Eye (tissue), 1 donor: ENCODE data around the gene SEL1L3.

Source experiments
- DNase-seq: peaks from one replicate; pipeline ENCODE4 v3.0.0-alpha.2; 2015

Gene SEL1L3

DNA sequence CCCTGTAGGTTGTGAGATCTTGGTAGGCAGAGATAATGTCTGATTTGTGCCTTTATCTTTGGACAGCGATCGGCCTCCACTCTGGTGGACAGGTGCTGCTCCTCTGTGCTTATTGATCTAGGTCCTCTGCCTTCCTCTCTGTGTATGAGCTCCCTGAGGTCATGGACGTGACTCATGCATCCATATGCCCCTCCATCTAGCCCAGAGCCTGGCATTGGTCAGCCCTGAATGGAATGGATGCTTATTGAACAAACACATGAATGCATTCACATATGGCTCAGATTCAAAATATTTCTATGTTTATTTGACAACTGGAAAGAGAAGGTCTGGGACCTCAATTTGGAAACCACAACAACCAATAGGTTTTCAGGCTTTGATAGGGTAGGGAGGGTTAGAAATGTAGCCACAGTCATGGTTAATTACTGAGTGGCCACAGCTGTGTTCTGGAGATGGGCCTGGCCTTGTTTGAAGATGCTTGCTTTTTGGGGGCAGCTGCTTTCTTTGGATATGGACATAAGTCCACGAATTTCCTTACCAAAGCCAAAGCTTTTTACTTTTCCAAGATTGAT lies 76.2 kb downstream of the SEL1L3 start:
- no peak for DNase-seq

- no peak for DNase-seq
Measured at GRCh38 chr4:25783943-25784342, 78.8 kb downstream of the SEL1L3 start.

DNA sequence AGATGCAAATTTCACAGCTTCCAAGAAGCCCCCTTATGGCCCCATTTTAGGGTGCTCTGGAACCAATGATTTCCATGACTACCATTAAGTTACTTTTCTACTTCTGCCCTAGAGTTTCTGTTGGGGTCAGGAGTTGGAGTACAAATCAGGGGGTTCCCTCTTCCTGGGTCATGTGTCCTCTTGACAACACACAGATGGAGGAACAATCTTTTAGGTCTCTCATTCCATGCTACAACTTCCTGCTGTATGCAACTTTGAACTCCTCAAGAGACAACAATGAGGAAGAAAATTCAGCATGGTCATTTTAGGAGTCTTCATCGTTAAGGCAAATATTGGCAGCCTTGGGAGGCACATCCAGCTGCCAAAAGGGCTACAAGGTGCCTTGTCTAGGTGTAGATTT lies 79.7 kb downstream of the SEL1L3 start:
- DNase-seq = no peak

DNA sequence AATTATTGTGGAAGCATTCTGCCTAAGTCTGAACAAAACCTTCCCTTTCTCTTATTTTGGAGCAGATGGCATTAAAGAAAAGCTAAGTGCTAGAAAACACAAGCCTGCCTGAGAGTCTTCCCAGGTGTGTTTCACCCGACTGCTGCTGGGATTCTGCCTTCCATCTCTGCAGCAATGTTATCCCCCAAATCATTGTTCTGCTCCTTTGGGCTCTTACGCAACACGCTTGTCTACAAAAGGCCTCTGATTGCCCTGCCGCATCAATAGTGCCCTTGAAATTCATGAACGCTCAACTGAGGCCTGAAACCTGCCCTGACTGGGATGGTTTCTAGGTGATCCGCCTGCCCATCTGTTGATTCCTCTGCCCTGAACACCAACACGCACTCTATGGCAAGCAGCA lies 80.3 kb downstream of the SEL1L3 start:
- no peak for DNase-seq

GRCh38 chr4:25779021-25779420 lies 83.8 kb downstream of the SEL1L3 start:
- DNase-seq = no peak

GRCh38 chr4:25776795-25777194 lies 86.0 kb downstream of the SEL1L3 start:
- DNase-seq = no peak

- DNase-seq = no peak
Measured at GRCh38 chr4:25775166-25775565, 87.6 kb downstream of the SEL1L3 start.

- DNase-seq = no peak
Measured at GRCh38 chr4:25773358-25773757, 89.4 kb downstream of the SEL1L3 start.

DNA sequence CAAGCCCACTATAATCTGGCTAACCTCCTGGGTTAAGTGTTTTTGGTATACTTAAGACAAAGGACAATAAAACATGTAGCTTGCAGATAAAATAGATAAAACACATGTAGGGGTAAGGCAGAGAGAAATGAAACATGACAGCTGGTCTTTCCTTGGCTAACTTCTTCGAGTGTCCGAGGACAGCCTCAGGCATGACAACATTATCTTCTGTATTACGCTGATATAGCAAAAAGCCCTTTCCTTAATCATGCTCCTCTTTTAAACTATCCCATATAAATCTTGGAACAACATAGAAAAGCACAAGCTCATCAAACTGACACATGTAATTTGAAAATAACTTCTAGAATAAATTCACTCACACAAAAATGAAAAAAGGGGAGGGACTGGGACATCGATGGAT lies 91.1 kb downstream of the SEL1L3 start:
- no peak for DNase-seq

GRCh38 chr4:25770847-25771246 lies 91.9 kb downstream of the SEL1L3 start:
- DNase-seq = no peak

- DNase-seq = peak; percentile 30
Measured at GRCh38 chr4:25769251-25769650, 93.5 kb downstream of the SEL1L3 start.

DNA sequence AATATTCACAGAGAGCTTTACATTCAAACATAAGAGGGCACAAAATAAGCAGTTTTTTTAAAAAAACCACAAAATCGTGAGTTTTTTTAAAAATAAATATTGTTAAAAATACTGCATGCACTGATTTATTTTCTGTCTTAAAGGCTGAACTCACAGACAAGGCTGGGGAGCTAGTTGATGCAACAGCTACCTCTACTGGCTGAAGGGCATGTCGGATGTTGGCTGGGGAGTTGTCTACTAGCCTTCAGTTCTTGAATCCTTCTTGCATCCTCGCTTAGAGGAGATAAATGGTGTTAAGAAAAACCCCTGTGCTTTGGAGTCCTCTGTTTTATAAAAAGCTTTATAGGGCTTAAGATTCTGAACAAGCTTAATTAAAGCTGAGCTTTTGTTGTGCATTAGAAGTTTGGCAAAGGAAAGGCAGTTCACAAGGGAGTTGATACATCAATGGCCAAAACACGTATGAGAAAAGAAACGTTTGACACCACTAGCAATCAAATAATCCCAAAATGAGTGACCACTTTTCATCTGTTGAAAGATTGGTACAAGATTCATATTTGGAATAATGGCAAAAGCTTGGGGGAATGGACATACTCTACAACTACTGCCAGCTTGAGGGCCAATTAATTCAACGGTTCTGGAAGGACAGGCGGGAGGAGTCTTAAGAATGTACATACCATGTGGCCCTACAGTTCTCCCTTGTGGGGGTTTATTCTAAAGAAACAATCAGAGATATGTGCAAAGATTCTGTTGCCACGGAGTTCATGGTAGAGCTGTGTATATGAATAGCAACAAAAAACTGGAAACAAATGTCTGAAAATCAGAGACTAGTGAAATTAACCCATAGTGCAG lies 94.7 kb downstream of the SEL1L3 start:
- peak; percentile 94 for DNase-seq

- no peak for DNase-seq
Measured at GRCh38 chr4:25760518-25761157, 102.2 kb downstream of the SEL1L3 start.

DNA sequence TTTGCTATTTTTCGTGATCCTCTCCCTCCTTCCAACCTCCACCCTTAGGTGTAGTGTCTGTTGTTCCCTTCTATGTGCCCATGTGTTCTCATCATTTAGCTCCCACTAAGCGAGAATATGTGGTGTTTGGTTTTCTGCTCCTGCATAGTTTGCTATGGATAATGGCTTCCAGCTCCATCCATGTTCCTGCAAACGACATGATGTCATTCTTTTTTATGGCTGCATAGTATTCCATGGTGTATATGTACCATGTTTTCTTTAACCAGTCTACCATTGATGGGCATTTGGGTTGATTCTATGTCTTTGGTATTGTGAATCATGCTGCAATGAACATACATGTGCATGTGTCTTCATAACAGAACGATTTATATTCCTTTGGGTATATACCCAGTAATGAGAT lies 102.7 kb downstream of the SEL1L3 start:
- DNase-seq = no peak

DNA sequence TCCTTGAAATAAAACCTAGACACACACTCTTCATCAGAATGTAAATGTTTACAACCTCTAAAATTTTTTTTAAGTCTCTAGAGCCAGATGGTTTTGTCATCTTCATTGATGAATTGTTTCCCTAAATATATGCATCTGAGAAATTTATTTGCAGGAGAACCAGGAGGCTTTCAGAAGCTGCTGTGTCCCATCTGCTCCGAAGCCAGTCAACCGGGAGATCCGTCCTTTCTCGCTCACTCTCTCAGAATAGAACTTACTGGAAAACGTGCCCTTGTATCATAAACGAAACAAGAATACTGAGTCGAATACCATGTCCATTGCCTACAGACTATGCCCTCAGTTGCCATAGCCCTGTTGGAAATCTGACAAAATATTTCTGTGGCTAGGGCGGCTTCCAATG lies 103.7 kb downstream of the SEL1L3 start:
- DNase-seq = no peak

- no peak for DNase-seq
Measured at GRCh38 chr4:25757452-25757851, 105.3 kb downstream of the SEL1L3 start.

DNA sequence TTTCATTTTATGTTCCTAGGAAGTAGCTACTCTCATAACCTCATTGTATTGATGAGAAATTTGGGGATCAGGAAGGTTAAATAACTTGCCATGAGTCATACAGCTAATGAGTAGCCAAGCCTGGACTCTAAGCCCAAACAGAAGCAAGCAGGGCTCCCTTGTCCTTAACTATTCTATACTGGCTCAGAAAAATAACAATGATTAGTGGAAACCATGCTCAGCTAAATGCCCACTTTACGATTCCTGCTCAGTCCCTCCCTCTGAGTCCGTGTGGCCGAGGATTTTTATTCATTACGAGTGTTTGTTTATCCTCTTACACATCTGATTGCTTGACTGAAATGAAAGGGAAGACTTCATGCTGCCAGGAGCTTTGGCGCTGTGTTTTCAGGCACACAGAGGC lies 106.3 kb downstream of the SEL1L3 start:
- no peak for DNase-seq

GRCh38 chr4:25755911-25756310 lies 106.9 kb downstream of the SEL1L3 start:
- DNase-seq = no peak

DNA sequence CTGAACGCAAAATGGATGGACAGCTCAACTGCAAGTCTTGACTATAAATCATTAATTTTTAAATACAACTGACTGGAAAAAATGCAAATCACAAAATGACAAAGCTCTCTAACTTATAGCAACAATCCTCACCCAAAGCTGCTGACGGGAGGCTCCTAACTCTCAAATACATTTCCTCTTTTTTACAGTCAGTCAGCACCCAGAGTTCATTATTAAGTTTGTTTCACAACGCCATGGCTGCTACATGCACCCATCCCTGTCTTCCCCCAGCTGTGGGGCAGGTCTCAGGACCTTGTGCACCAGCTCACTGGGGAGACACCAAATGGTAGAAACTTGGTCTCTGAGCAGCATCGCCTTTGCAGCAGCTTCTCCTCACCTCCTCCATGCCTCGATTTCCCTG lies 109.5 kb downstream of the SEL1L3 start:
- no peak for DNase-seq

DNA sequence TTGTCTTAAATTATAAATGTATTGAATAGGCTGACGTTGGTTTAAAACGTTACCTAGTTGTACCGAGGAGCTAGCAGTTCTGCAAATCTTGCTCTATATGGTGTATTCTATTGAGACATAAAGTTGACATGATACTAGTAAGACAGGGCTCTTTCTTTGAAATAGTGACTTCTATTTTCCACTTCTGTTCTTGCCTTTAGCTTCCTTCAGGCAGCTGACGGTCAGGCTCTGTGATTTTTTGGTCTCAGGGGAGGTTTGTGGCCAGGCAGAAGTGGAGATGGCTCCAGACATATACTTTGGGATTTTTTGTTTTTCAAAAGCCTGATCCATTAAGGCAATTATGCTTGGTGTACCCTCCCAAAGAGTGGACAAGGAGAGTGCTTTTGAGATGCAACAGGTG lies 111.9 kb downstream of the SEL1L3 start:
- peak; percentile 25 for DNase-seq

GRCh38 chr4:25749150-25749794 lies 113.5 kb downstream of the SEL1L3 start:
- no peak for DNase-seq

GRCh38 chr4:25743971-25744370 lies 118.8 kb downstream of the SEL1L3 start:
- DNase-seq = no peak

- no peak for DNase-seq
Measured at GRCh38 chr4:25729564-25729963, 133.2 kb downstream of the SEL1L3 start.

- DNase-seq = no peak
Measured at GRCh38 chr4:25728886-25729285, 133.9 kb downstream of the SEL1L3 start.
